ENCODE data around the gene TMEM164.

The TMEM164 gene

DNA sequence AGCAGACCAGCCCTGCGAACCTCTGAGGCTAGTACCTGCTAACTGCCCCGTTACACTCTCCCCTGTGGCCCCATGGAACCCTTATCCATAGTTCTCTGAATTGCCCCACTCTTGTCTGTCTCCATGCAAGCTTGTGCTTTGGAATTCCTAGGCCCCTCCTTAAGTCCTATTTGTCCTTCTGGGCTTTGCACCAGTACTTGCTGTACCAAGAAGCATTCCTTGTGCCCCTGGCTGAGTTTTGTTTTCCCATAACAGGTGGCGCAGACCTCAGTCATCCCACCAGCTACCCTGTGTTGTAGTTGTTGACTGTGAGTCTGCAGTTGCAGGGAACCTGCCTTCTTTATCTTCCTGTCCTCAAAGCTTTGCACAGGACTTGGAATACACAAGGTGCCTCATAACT is 167.1 kb downstream of the TMEM164 start:
- no peak overlapping the region for H3K9ac ChIP-seq (ENCODE audit: low read length in 5 of 5)
- H3K9me3 ChIP-seq (ENCODE audit: control insufficient read depth in 5 of 5, low read length in 5 of 5): peaks cover 0 to 2% (median 0%) of the 10 kb centered on the region in 5 donors
- H3K36me3 ChIP-seq (ENCODE audit: control insufficient read depth in 5 of 5, insufficient read depth in 5 of 5, low read length in 5 of 5): peaks cover 0 to 11% (median 3%) of the 10 kb centered on the region in 5 donors
- no peak overlapping the region for H3K27ac ChIP-seq (ENCODE audit: low read depth, low read length)
- H3K4me1 ChIP-seq (ENCODE audit: control insufficient read depth in 5 of 5, insufficient read depth in 5 of 5, low read length in 5 of 5): peaks cover 2 to 16% (median 6%) of the 10 kb centered on the region in 5 donors
- H3K27me3 ChIP-seq (ENCODE audit: control insufficient read depth in 5 of 5, insufficient read depth in 4 of 5, low read length in 5 of 5): peaks cover 0 to 7% (median under 1%) of the 10 kb centered on the region in 5 donors
- H3K4me3 ChIP-seq (ENCODE audit: low read depth in 1 of 5, low read length in 5 of 5): no peak overlapping the region

DNA sequence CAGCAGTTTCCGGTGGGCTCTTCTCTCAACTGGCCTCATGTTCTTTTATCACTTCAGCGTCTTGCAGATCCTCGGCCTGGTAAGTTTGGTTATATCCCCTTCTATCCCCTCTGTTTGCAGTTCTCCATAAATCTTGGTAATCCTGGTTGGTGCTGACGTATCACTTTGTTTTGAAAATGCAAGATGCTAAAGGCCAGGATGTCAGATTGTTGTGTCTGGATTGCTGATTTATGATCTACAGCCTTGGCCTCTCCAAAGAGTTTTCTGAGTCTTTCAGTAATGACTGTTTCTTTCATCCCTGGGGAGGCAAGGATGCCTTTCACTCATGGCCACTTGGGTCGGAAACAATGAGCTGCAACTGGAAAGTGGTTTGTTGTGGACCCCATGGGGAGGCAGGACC is 168.5 kb downstream of the TMEM164 start:
- Histone ChIP-seq H3K4me3 (ENCODE audit: low read depth in 1 of 5, low read length in 5 of 5) (no peak overlapping the region), H3K9me3 (ENCODE audit: control insufficient read depth in 5 of 5, low read length in 5 of 5) (peaks cover 0 to 2% (median 0%) of the 10 kb centered on the region in 5 donors), H3K27ac (ENCODE audit: low read depth, low read length) (peak overlapping the region; percentile 37), H3K9ac (ENCODE audit: low read length in 5 of 5) (no peak overlapping the region), H3K4me1 (ENCODE audit: control insufficient read depth in 5 of 5, insufficient read depth in 5 of 5, low read length in 5 of 5) (peaks cover 6 to 25% (median 15%) of the 10 kb centered on the region in 5 donors), H3K36me3 (ENCODE audit: control insufficient read depth in 5 of 5, insufficient read depth in 5 of 5, low read length in 5 of 5) (peaks cover 0 to 11% (median 3%) of the 10 kb centered on the region in 5 donors), H3K27me3 (ENCODE audit: control insufficient read depth in 5 of 5, insufficient read depth in 4 of 5, low read length in 5 of 5) (peaks cover 0 to 13% (median 4%) of the 10 kb centered on the region in 5 donors)

DNA sequence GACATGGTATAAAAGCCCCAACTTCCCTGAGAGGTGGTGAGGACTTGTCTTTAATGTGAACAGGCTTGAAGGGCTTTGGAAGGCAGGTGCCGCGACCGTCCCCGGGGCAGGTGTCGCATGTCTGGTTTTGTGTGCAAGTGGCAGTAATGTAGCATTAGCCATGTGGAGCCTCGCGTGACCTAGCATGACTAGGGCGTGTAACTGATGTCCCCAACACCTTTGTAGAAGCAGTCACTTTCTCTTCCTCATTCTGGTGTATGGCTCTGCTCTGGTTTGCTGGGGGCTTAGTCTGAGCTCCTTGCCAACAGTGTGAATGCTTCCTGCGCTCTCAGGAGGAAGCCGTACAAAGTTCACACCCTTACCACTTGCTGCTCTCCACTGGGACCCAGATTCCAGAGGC is 169.3 kb downstream of the TMEM164 start:
- Histone ChIP-seq H3K9me3 (ENCODE audit: control insufficient read depth in 5 of 5, low read length in 5 of 5) (peaks cover 0 to 2% (median 0%) of the 10 kb centered on the region in 5 donors), H3K4me3 (ENCODE audit: low read depth in 1 of 5, low read length in 5 of 5) (no peak overlapping the region), H3K4me1 (ENCODE audit: control insufficient read depth in 5 of 5, insufficient read depth in 5 of 5, low read length in 5 of 5) (peaks cover 6 to 25% (median 15%) of the 10 kb centered on the region in 5 donors), H3K27me3 (ENCODE audit: control insufficient read depth in 5 of 5, insufficient read depth in 4 of 5, low read length in 5 of 5) (peaks cover 0 to 16% (median 7%) of the 10 kb centered on the region in 5 donors), H3K27ac (ENCODE audit: low read depth, low read length) (peak overlapping the region; percentile 37), H3K36me3 (ENCODE audit: control insufficient read depth in 5 of 5, insufficient read depth in 5 of 5, low read length in 5 of 5) (peaks cover 0 to 12% (median 3%) of the 10 kb centered on the region in 5 donors), H3K9ac (ENCODE audit: low read length in 5 of 5) (no peak overlapping the region)

DNA sequence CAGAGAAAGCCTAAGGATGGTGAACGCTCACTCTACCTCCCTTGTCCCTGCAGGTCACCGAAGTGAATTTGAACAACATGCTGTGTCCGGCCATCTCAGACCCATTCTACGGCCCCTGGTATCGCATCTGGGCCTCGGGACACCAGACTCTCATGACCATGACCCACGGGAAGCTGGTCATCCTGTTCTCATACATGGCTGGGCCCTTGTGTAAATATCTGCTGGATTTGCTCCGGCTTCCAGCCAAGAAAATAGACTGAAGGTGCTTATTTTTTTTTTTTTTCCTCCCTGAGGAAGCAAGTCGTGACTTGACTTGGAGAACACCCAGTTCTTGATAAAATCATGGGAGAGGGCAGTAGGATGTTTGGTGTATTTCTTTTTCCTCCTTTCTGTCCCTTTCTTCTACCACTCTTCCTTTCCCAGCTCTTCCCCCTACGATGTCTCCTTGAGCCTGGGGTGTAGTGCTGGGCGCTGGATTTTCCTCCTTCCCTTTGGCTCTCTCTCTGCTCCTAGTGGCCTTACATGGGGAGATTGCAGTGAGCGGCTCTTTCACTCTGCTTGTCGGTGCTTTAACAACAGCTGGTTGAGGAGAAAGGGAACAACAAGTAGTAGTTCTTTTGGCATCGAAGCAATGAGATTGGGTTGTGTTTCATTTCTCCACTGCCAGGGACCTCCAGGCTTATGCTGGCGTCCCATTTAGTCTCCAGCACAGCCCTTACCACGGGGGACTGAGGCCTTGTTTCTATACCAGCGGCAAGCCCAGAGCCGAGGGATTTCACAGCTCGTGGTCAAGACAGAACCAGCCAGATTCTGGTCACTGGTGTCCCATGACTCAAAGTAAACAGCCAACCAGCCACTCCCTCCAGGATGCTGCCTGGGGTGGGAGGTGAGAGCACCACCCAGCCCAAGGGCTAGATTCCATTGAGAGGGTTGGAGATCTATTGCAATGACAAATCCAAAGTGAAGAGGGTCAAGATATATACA is 170.6 kb downstream of the TMEM164 start:
- no peak overlapping the region for H3K9ac ChIP-seq (ENCODE audit: low read length in 5 of 5)
- H3K36me3 ChIP-seq (ENCODE audit: control insufficient read depth in 5 of 5, insufficient read depth in 5 of 5, low read length in 5 of 5): peaks cover 0 to 13% (median 3%) of the 10 kb centered on the region in 5 donors
- peak overlapping the region; percentile 50 for H3K27ac ChIP-seq (ENCODE audit: low read depth, low read length)
- peaks cover 0 to 2% (median 0%) of the 10 kb centered on the region in 5 donors for H3K9me3 ChIP-seq (ENCODE audit: control insufficient read depth in 5 of 5, low read length in 5 of 5)
- H3K4me3 ChIP-seq (ENCODE audit: low read depth in 1 of 5, low read length in 5 of 5): no peak overlapping the region
- peaks cover 6 to 25% (median 15%) of the 10 kb centered on the region in 5 donors for H3K4me1 ChIP-seq (ENCODE audit: control insufficient read depth in 5 of 5, insufficient read depth in 5 of 5, low read length in 5 of 5)
- peaks cover 0 to 18% (median 7%) of the 10 kb centered on the region in 5 donors for H3K27me3 ChIP-seq (ENCODE audit: control insufficient read depth in 5 of 5, insufficient read depth in 4 of 5, low read length in 5 of 5)

DNA sequence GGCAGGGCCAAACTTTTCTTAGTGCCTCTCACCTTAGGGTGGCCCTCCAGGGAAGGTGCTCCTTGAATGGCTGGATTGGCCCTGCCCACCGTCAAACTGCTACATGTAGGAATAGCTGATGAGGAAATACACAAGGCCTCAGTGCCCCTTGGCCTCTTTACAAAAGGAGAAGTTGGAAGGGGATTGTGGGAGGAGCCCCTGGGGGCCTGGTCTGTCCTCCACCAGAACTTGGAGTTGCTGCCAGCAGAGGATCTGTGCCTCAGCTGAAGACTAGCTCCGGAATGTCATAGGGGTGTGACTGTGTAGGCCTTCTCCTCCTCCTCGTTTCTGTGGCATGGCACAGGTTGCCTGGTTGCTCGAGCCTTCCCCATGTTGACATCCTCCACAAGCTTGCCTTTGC is 172.2 kb downstream of the TMEM164 start:
- H3K27me3 ChIP-seq (ENCODE audit: control insufficient read depth in 5 of 5, insufficient read depth in 4 of 5, low read length in 5 of 5): peaks cover 0 to 20% (median 13%) of the 10 kb centered on the region in 5 donors
- peaks cover 0 to 16% (median 4%) of the 10 kb centered on the region in 5 donors for H3K36me3 ChIP-seq (ENCODE audit: control insufficient read depth in 5 of 5, insufficient read depth in 5 of 5, low read length in 5 of 5)
- peak overlapping the region in 1 of 5 donors; percentile 19 for H3K4me3 ChIP-seq (ENCODE audit: low read depth in 1 of 5, low read length in 5 of 5)
- H3K27ac ChIP-seq (ENCODE audit: low read depth, low read length): peak overlapping the region; percentile 44
- H3K4me1 ChIP-seq (ENCODE audit: control insufficient read depth in 5 of 5, insufficient read depth in 5 of 5, low read length in 5 of 5): peaks cover 6 to 25% (median 15%) of the 10 kb centered on the region in 5 donors
- H3K9me3 ChIP-seq (ENCODE audit: control insufficient read depth in 5 of 5, low read length in 5 of 5): no peaks in the 10 kb centered on the region
- H3K9ac ChIP-seq (ENCODE audit: low read length in 5 of 5): no peak overlapping the region

DNA sequence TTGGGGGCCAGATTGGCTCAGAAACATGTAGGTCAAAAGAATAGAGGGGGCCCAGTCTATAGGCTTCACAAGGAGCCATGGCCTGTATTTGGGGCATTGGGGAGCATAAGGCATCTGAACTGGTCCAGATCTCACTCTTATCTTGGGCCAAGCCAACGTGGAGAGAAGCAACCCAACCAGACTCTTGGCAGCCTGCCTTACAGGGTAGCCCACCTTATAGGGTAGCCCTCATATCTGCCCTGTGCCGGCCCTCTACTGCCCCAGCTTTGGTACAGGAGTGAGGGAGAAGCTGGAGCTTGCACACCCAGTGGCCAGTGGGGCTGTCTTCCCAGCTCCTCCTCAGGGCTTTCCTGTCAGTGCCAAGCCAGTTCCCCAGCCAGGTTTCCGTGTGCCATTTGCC is 172.8 kb downstream of the TMEM164 start:
- peaks cover 6 to 29% (median 19%) of the 10 kb centered on the region in 5 donors for H3K4me1 ChIP-seq (ENCODE audit: control insufficient read depth in 5 of 5, insufficient read depth in 5 of 5, low read length in 5 of 5)
- H3K27ac ChIP-seq (ENCODE audit: low read depth, low read length): peak overlapping the region; percentile 44
- no peak overlapping the region for H3K4me3 ChIP-seq (ENCODE audit: low read depth in 1 of 5, low read length in 5 of 5)
- H3K36me3 ChIP-seq (ENCODE audit: control insufficient read depth in 5 of 5, insufficient read depth in 5 of 5, low read length in 5 of 5): peaks cover 0 to 16% (median 4%) of the 10 kb centered on the region in 5 donors
- no peaks in the 10 kb centered on the region for H3K9me3 ChIP-seq (ENCODE audit: control insufficient read depth in 5 of 5, low read length in 5 of 5)
- no peak overlapping the region for H3K9ac ChIP-seq (ENCODE audit: low read length in 5 of 5)
- peaks cover 0 to 18% (median 13%) of the 10 kb centered on the region in 5 donors for H3K27me3 ChIP-seq (ENCODE audit: control insufficient read depth in 5 of 5, insufficient read depth in 4 of 5, low read length in 5 of 5)

DNA sequence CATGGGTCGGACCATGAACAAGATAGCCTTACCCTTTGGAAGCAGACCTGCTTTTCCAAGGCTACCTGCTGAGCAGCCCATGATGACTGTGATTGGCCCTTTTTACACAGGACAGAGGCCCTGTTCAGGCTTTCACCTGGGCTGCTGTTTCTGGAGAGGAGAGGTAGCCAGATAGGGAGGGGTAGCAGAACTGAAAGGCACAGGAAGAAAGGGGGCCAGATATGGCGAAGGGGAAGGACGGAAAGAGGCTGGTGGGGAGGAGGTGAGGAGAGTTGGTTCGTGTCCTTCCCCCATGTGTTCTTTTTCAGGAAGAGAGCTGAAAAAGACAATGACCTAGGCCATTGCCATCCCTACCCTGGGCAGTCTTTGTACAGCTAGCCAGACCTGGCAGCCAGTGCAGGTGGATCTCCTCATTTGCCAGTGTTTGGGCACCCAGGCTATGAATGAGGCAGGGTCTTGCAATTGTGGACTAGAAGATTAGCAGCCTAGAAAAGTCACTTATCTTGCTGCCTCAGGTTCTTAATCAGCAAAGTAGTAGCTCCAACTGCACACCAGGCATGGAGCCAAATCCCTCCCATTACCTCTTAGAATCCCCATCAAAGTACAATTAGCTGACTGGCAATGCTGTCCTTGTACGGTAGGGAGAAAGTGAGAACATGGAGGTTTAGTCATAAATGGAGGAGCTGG is 175.4 kb downstream of the TMEM164 start:
- H3K27ac ChIP-seq (ENCODE audit: low read depth, low read length): no peak overlapping the region
- no peak overlapping the region for H3K9ac ChIP-seq (ENCODE audit: low read length in 5 of 5)
- H3K36me3 ChIP-seq (ENCODE audit: control insufficient read depth in 5 of 5, insufficient read depth in 5 of 5, low read length in 5 of 5): peaks cover 0 to 20% (median 0%) of the 10 kb centered on the region in 5 donors
- no peak overlapping the region for H3K4me3 ChIP-seq (ENCODE audit: low read depth in 1 of 5, low read length in 5 of 5)
- H3K27me3 ChIP-seq (ENCODE audit: control insufficient read depth in 5 of 5, insufficient read depth in 4 of 5, low read length in 5 of 5): peaks cover 0 to 23% (median 11%) of the 10 kb centered on the region in 5 donors
- no peaks in the 10 kb centered on the region for H3K9me3 ChIP-seq (ENCODE audit: control insufficient read depth in 5 of 5, low read length in 5 of 5)
- peaks cover 4 to 28% (median 21%) of the 10 kb centered on the region in 5 donors for H3K4me1 ChIP-seq (ENCODE audit: control insufficient read depth in 5 of 5, insufficient read depth in 5 of 5, low read length in 5 of 5)

DNA sequence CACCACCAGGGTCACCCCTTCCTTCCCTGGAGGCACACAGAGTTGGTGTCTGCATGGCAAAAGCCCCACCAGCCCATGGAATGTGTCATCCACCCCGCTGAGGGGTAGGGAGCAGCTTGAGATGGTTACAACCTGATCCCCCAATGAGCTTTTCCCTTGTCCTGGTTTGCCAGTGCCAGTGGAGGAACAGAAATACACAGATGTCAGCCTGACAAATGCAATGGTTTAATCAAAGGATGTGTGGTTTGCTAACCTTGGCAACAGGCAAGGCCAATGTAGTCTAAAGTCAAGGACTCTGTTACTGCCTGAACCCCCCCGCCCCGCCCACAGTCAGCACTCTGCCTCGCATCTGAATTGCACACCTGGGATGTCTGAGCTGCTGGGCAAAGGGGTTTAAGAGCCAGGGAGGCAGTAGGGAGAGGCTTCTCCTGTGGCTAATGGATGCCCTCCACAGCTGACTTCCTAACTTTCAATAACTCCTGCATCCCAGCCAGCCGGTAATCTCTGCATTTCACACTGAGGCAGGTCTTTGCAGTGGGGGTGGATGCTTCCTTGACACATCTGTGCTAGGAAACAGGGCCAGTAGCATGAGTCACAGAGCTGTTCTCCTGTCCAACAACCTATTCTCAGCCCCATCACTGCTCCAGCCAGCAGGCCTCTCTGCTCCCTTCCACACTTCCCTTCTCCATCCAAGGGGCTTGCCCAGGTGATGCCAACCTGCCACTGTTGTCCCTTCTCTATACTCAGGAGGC is 177.4 kb downstream of the TMEM164 start:
- no peak overlapping the region for H3K9ac ChIP-seq (ENCODE audit: low read length in 5 of 5)
- H3K27me3 ChIP-seq (ENCODE audit: control insufficient read depth in 5 of 5, insufficient read depth in 4 of 5, low read length in 5 of 5): peaks cover 0 to 18% (median 8%) of the 10 kb centered on the region in 5 donors
- no peaks in the 10 kb centered on the region for H3K9me3 ChIP-seq (ENCODE audit: control insufficient read depth in 5 of 5, low read length in 5 of 5)
- H3K36me3 ChIP-seq (ENCODE audit: control insufficient read depth in 5 of 5, insufficient read depth in 5 of 5, low read length in 5 of 5): peaks cover 0 to 15% (median 0%) of the 10 kb centered on the region in 5 donors
- H3K4me3 ChIP-seq (ENCODE audit: low read depth in 1 of 5, low read length in 5 of 5): no peak overlapping the region
- H3K27ac ChIP-seq (ENCODE audit: low read depth, low read length): peak overlapping the region; percentile 43
- peaks cover 2 to 18% (median 11%) of the 10 kb centered on the region in 5 donors for H3K4me1 ChIP-seq (ENCODE audit: control insufficient read depth in 5 of 5, insufficient read depth in 5 of 5, low read length in 5 of 5)

DNA sequence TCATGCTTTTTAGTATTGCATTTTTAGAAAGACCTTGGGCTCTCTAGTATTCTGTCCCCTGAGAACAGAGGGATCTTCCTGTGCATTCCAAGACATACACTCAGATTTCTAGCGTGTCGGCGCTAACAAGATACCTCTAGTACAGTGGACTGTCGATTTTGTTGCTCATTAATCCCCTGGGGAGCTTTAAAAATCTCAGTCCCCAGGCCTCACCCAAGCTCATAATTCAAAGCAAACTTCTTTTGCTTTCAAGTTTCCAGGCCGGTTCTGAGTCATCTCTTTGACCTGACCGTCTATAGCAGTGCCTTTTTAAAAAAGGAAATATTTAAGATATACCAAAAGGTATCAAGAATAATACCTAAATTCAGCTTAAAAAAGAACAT is 178.0 kb downstream of the TMEM164 start:
- Histone ChIP-seq H3K9ac (ENCODE audit: low read length in 5 of 5) (no peak overlapping the region), H3K27me3 (ENCODE audit: control insufficient read depth in 5 of 5, insufficient read depth in 4 of 5, low read length in 5 of 5) (peaks cover 0 to 18% (median 8%) of the 10 kb centered on the region in 5 donors), H3K4me3 (ENCODE audit: low read depth in 1 of 5, low read length in 5 of 5) (no peak overlapping the region), H3K27ac (ENCODE audit: low read depth, low read length) (peak overlapping the region; percentile 43), H3K36me3 (ENCODE audit: control insufficient read depth in 5 of 5, insufficient read depth in 5 of 5, low read length in 5 of 5) (peaks cover 0 to 15% (median 0%) of the 10 kb centered on the region in 5 donors), H3K9me3 (ENCODE audit: control insufficient read depth in 5 of 5, low read length in 5 of 5) (peaks cover 0 to 3% (median 0%) of the 10 kb centered on the region in 5 donors), H3K4me1 (ENCODE audit: control insufficient read depth in 5 of 5, insufficient read depth in 5 of 5, low read length in 5 of 5) (peaks cover 0 to 12% (median 6%) of the 10 kb centered on the region in 5 donors)

Data from subcutaneous abdominal adipose tissue (tissue), 5 donors.